Upper lobe of left lung (tissue), 6 donors: Measurements from ENCODE around the gene CDK10. TPM values are rescaled to one million over a fixed set of nuclear protein-coding genes. Genes with fewer than 3 reads are reported as not detected.

ENCODE experiments used
- ATAC-seq, 2 donors: fragments of 200-7000 bp; cut with Tn5 transposase; one replicate each; pipeline ENCODE4 v1.9.1; 2022; ENCODE audit warnings: mild to moderate bottlenecking in 2 of 2, moderate library complexity in 2 of 2; ENCODE audit not compliant: low FRiP score in 2 of 2
- DNase-seq, 2 donors: peaks; one replicate each; pipeline ENCODE4 v3.0.0-alpha.2; 2019 to 2020
- H3K27ac ChIP-seq, 4 donors: fragments of 200-600 bp; sonication (generic); one replicate each; pipeline ENCODE4 v1.5.1; 2016 to 2019
- H3K27me3 ChIP-seq, 4 donors: fragments of 200-600 bp; sonication (generic); one replicate each; pipeline ENCODE4 v1.5.1; 2017 to 2019
- H3K36me3 ChIP-seq, 4 donors: fragments of 200-600 bp; sonication (generic); one replicate each; pipeline ENCODE4 v1.5.1; 2016 to 2019
- H3K4me1 ChIP-seq, 4 donors: fragments of 200-600 bp; sonication (generic); one replicate each; pipeline ENCODE4 v1.5.1; 2018 to 2019
- H3K4me3 ChIP-seq, 4 donors: fragments of 200-600 bp; sonication (generic); one replicate each; pipeline ENCODE4 v1.5.1; 2017 to 2019; ENCODE audit warnings: mild to moderate bottlenecking in 2 of 4, moderate library complexity in 1 of 4
- H3K9me3 ChIP-seq, 4 donors: fragments of 200-600 bp; sonication (generic); one replicate each; pipeline ENCODE4 v1.5.1; 2018 to 2019
- EP300 ChIP-seq, 4 donors: sonication (generic); formaldehyde crosslinking; IDR thresholded peaks; one replicate each; pipeline ENCODE4 v1.5.1; 2017; ENCODE audit warnings: antibody characterized with exemption in 4 of 4, control low read depth in 2 of 4
- POLR2A ChIP-seq, 4 donors: fragments of 450-650 bp; IDR thresholded peaks; one replicate each; pipeline ENCODE4 v1.5.1; 2016 to 2017; ENCODE audit warnings: antibody characterized with exemption in 4 of 4, mild to moderate bottlenecking in 2 of 4
- POLR2AphosphoS5 ChIP-seq, 2 donors: sonication (generic); formaldehyde crosslinking; IDR thresholded peaks; one replicate each; pipeline ENCODE4 v1.5.1; 2017; ENCODE audit warnings: antibody characterized with exemption in 2 of 2
- WGBS, 2 donors: methylation state at CpG; one replicate each; pipeline ENCODE4 v1.1.5; 2017 to 2018; 5-methylcytosine and 5-hydroxymethylcytosine counted together
- total RNA-seq, 6 donors: library from RNA; depleted of rRNA in 4 of 6; stranded (reverse); fragments of >200 nt in 4 of 6; gene quantifications; one replicate each; pipeline versions ENCODE4 v1.1.0 to v1.2.1, GENCODE V29; 2016 to 2021
- TF ChIP-seq, protein P1 (sequence below), 6 experiments: fragments of 450-650 bp in 4 of 6; fragments of 200-600 bp in 2 of 6; sonication (generic) in 2 of 6; IDR thresholded peaks; one replicate each; pipeline ENCODE4 v1.5.1; 2016 to 2019; ENCODE audit warnings: antibody characterized with exemption in 6 of 6
- donor health status: DM: no; HTN: no; CAD: no; lungs with moderate emphysema.
- donor health status: DM: no; HTN: yes; CAD: no; lungs with severe emphysema.

CDK10 gene
- total RNA-seq, 6 donors from 2014 or later, result 38.4 to 197 (median 85.3) TPM

DNA sequence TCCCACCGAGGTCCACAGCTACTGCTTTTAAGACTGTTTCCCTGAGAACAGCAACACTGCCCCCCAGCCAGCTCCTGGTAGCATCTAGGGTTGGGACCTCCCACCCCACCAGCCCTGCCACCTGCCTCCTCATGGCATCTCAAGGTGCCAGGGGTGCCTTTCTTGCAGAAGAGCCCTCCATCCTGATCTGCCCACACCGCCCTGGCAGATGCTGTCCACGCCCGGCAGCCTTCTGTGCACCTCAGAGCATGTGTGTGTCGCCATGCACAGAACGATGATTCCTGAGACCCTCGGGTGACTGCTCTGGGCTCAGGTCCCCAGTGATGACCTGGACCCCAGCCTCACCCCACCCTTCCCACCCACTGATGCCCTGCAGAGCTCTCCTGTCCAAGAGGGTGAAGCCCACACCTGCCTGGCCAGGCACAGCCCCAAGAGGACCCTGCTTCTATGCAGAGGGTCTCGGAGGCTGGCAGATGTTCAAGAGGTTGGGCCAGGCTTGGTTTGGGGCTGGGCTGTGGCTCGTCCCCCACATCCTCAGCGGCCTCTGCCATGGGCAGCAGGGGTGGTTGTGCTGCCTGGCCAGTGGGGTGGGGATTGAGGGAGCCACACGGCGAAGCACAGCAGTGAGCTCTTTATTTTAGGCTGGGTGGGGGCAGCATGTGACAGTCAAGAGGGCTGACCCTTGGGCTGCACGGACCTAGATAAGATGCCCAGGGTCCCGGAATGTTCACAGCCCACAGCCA, 20.2 kb downstream of the CDK10 start:
- ATAC-seq (no peak), DNase-seq (peak in 1 of 2 donors; percentile 47)
- no peak overlapping the region for H3K4me3 ChIP-seq
- no peak overlapping the region for H3K27ac ChIP-seq
- peaks cover 0 to 8% (median 0%) of the 10 kb centered on the region in 4 donors for H3K36me3 ChIP-seq
- no peaks in the 10 kb centered on the region for H3K9me3 ChIP-seq
- WGBS, 2 donors, result 81 to 89% methylated on average over 3 to 13 of the region's 14 CpGs
- peaks cover 5 to 25% (median 12%) of the 10 kb centered on the region in 4 donors for H3K4me1 ChIP-seq
- TF ChIP-seq POLR2AphosphoS5 (IDR thresholded peaks at IDR 0.05), result no peak
- TF ChIP-seq EP300 (IDR thresholded peaks at IDR 0.05), result no peak
- TF ChIP-seq POLR2A (IDR thresholded peaks at IDR 0.05), result no peak
- TF ChIP-seq, protein P1, sequence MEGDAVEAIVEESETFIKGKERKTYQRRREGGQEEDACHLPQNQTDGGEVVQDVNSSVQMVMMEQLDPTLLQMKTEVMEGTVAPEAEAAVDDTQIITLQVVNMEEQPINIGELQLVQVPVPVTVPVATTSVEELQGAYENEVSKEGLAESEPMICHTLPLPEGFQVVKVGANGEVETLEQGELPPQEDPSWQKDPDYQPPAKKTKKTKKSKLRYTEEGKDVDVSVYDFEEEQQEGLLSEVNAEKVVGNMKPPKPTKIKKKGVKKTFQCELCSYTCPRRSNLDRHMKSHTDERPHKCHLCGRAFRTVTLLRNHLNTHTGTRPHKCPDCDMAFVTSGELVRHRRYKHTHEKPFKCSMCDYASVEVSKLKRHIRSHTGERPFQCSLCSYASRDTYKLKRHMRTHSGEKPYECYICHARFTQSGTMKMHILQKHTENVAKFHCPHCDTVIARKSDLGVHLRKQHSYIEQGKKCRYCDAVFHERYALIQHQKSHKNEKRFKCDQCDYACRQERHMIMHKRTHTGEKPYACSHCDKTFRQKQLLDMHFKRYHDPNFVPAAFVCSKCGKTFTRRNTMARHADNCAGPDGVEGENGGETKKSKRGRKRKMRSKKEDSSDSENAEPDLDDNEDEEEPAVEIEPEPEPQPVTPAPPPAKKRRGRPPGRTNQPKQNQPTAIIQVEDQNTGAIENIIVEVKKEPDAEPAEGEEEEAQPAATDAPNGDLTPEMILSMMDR (IDR thresholded peaks at IDR 0.05), result no peak
- H3K27me3 ChIP-seq, result no peaks in the 10 kb centered on the region

DNA sequence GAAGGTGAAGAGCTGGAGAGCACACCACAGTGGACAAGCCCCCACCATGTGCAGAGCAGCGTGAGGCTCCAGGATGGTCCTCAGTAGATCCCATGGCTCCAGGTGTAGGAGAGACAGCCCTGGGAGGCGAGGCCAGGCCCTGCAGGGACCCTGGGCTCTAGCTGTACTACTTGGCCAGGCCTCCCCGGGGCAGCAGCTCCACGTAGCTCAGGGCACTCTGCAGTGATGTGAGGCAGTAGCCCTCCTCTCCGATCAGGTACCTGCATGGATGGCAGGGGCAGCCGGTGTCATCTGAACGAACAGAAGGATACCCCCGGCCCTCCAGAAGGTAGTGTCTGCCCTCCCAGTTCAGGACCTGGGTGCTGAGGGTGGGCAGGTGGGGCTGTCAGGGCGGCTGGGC, 21.2 kb downstream of the CDK10 start:
- Histone ChIP-seq H3K27me3 (peaks cover 0 to 5% (median 1%) of the 10 kb centered on the region in 4 donors), H3K4me1 (peaks cover 9 to 27% (median 14%) of the 10 kb centered on the region in 4 donors), H3K4me3 (no peak overlapping the region), H3K36me3 (peaks cover 0 to 8% (median 0%) of the 10 kb centered on the region in 4 donors), H3K9me3 (no peaks in the 10 kb centered on the region), H3K27ac (no peak overlapping the region)
- WGBS, 2 donors, result 80 to 95% methylated on average over 2 to 9 of the region's 9 CpGs
- no peak for TF ChIP-seq EP300 (IDR thresholded peaks at IDR 0.05)
- TF ChIP-seq POLR2AphosphoS5 (IDR thresholded peaks at IDR 0.05), result no peak
- TF ChIP-seq, protein P1 (IDR thresholded peaks at IDR 0.05), result no peak
- no peak for TF ChIP-seq POLR2A (IDR thresholded peaks at IDR 0.05)
- DNase-seq, result peak in 1 of 2 donors; percentile 46
- no peak for ATAC-seq

DNA sequence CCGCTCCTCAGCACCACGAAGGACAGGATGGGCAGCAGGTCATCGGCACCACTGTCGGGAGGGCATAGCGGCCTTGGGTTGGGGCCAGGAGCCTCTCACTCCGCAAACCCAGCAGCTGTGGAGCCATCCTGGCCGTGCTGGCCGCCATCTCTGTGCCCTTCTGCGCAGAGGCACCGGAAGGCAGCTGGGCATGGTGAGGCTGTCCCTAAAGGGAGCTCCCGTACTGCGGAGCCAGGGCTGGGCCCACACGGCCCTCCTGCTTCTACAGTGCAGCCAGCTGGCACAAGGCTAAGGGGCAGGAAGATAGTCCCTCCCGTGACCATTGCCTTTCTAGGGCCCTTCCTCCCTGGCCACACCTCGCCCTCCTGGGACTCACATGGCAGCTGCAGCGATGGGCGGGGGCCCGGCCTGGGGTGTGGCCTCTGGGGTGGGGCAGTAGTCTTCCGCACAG, 22.0 kb downstream of the CDK10 start:
- whole genome bisulfite sequencing, 2 donors, result 89% methylated on average over 17 of the region's 19 CpGs; no CpG with 5 or more reads in 1 of the 2 donors
- Histone ChIP-seq H3K27me3 (peaks cover 0 to 7% (median 1%) of the 10 kb centered on the region in 4 donors), H3K36me3 (peaks cover 0 to 8% (median 0%) of the 10 kb centered on the region in 4 donors), H3K9me3 (no peaks in the 10 kb centered on the region), H3K4me3 (no peak overlapping the region), H3K4me1 (peaks cover 9 to 27% (median 14%) of the 10 kb centered on the region in 4 donors), H3K27ac (no peak overlapping the region)
- ATAC-seq (no peak), DNase-seq (peak in 1 of 2 donors; percentile 79)
- TF ChIP-seq POLR2A (IDR thresholded peaks at IDR 0.05), result no peak
- no peak for TF ChIP-seq POLR2AphosphoS5 (IDR thresholded peaks at IDR 0.05)
- TF ChIP-seq, protein P1 (IDR thresholded peaks at IDR 0.05), result no peak
- TF ChIP-seq EP300 (IDR thresholded peaks at IDR 0.05), result no peak

DNA sequence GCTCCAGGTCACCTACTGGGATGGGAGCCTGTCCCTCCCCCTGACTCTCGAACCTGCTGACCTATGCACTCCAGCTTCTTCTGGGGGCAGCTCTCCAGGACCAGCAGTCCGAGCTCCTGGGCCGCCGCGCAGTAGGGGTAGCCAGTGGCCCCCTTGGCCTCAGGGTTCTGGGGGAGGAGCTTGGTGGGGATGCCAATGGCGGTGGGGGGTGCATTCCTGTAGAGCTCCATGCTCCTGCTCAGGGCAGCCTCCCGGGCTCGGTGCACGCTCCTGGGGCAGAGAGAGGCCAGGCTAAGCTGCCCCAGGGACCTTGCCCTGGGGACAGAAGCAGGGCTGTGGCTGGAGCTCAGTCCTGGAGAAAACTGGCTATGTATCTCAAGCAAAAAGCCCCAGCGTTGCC, 22.7 kb downstream of the CDK10 start:
- DNase-seq, result peak in 1 of 2 donors; percentile 70
- TF ChIP-seq, protein P1 (IDR thresholded peaks at IDR 0.05), result no peak
- no peak for TF ChIP-seq POLR2A (IDR thresholded peaks at IDR 0.05)
- no peak for TF ChIP-seq POLR2AphosphoS5 (IDR thresholded peaks at IDR 0.05)
- TF ChIP-seq EP300 (IDR thresholded peaks at IDR 0.05), result no peak
- Histone ChIP-seq H3K36me3 (peaks cover 0 to 8% (median 0%) of the 10 kb centered on the region in 4 donors), H3K4me3 (no peak overlapping the region), H3K9me3 (no peaks in the 10 kb centered on the region), H3K27ac (no peak overlapping the region), H3K4me1 (peaks cover 9 to 27% (median 14%) of the 10 kb centered on the region in 4 donors), H3K27me3 (peaks cover 0 to 7% (median 1%) of the 10 kb centered on the region in 4 donors)
- 86 to 88% methylated on average over 9 to 10 of the region's 10 CpGs for WGBS, 2 donors
- ATAC-seq, result no peak
